Epithelial cell of proximal tubule (primary cell): ENCODE measurements around the gene GRIA1. TPM values are rescaled to one million over a fixed set of nuclear protein-coding genes. Genes with fewer than 3 reads are reported as not detected.

Source experiments
- DNase-seq: peaks from one replicate; pipeline ENCODE4 v3.0.0-alpha.2; 2011; ENCODE audit warnings: low read depth
- H3K4me3 ChIP-seq: 2 replicates; pipeline ENCODE4 v1.5.1; 2011; ENCODE audit warnings: low read depth, mild to moderate bottlenecking, low read length
- CTCF ChIP-seq: conservative IDR thresholded peaks from 2 replicates; pipeline ENCODE4 v1.5.1; 2012; ENCODE audit warnings: low read depth, mild to moderate bottlenecking, low read length
- total RNA-seq: library from RNA; depleted of rRNA; stranded (reverse); fragments of >200 nt; gene quantifications from 2 replicates; pipeline ENCODE4 v1.2.3, GENCODE V29; 2015

GRIA1 gene
- total RNA-seq, 1 donor from 2014 or later, result not detected

GRCh38 chr5:153659039-153659736 lies 168.7 kb downstream of the GRIA1 start:
- DNase-seq, result no peak
- no peak overlapping the region for H3K4me3 ChIP-seq
- TF ChIP-seq CTCF, result no peak

GRCh38 chr5:153660919-153661318 lies 170.4 kb downstream of the GRIA1 start:
- no peak for TF ChIP-seq CTCF
- no peak overlapping the region for H3K4me3 ChIP-seq
- no peak for DNase-seq

- H3K4me3 ChIP-seq, result no peak overlapping the region
- no peak for TF ChIP-seq CTCF
- no peak for DNase-seq
Observed at GRCh38 chr5:153661897-153662296, 171.4 kb downstream of the GRIA1 start.

GRCh38 chr5:153670101-153670500 lies 179.6 kb downstream of the GRIA1 start:
- H3K4me3 ChIP-seq, result no peak overlapping the region
- TF ChIP-seq CTCF, result no peak
- DNase-seq, result no peak

- TF ChIP-seq CTCF, result no peak
- no peak for DNase-seq
- no peak overlapping the region for H3K4me3 ChIP-seq
Observed at GRCh38 chr5:153671653-153672346, 181.3 kb downstream of the GRIA1 start.

GRCh38 chr5:153672347-153673090 lies 182.0 kb downstream of the GRIA1 start:
- H3K4me3 ChIP-seq, result no peak overlapping the region
- DNase-seq, result no peak
- TF ChIP-seq CTCF, result no peak
